Measurements from ENCODE around the gene TRIM29.
"Not testable (repeated sequence)": the region's sequence is repeated elsewhere in the genome, so short reads cannot be mapped to it uniquely, and the experiment has no call there.

TRIM29 gene

DNA sequence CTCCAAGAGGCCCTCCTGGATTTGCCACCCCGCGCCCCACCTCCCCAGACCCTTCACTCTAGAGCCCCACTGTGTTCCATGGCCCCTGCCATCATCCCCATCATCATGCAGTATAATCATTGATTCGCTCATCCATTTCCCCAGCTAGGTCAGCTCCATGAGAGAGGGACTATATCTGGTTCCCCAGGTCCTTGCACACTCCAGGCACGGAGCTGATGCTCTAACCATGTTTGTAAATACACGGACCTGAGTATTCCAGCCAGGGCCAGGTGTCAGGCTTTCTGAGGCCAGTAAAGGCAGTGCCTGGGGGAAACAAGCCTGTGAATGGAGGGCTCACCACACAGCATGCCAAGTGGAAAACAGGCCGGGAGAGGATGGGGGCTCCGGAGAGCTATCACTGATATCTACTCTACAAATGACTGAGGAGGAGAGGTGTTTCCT is 45.8 kb upstream of the TRIM29 start:
- FAIRE-seq, result no peak

DNA sequence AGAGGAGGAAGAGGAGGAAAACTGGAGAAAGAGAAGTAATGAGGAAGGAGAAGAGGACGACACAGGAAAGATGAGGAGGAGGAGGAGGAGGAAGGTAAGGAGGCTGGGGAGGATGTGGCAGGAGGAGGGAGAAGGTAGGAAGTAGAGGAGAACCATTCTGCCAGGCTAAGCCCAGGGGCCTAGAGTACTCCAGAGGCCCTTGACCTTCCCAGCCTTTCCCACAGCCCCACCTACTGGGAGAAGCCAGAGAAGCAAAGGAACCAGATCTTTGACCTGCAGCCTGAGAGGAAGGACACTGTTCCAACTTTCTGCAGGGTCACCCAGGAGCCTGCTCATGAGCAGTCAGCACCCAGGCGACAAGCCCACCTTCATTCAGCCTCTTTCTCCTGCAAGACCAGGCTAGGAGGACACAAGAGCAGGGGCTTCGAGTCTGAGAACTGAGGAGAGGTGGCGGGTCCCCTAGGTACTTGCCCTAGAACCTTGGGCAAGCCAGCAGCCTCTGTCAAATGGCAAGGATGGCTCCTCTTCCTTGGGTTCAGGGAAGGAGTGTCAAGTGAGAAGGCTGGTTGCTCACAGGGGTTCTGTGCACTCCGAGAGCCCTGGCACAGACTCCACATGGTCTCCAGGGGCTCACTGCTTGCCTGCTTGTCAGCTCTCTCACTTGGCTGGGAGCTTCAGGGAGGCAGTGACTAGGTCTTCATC is 45.0 kb upstream of the TRIM29 start:
- TF ChIP-seq, protein P1, sequence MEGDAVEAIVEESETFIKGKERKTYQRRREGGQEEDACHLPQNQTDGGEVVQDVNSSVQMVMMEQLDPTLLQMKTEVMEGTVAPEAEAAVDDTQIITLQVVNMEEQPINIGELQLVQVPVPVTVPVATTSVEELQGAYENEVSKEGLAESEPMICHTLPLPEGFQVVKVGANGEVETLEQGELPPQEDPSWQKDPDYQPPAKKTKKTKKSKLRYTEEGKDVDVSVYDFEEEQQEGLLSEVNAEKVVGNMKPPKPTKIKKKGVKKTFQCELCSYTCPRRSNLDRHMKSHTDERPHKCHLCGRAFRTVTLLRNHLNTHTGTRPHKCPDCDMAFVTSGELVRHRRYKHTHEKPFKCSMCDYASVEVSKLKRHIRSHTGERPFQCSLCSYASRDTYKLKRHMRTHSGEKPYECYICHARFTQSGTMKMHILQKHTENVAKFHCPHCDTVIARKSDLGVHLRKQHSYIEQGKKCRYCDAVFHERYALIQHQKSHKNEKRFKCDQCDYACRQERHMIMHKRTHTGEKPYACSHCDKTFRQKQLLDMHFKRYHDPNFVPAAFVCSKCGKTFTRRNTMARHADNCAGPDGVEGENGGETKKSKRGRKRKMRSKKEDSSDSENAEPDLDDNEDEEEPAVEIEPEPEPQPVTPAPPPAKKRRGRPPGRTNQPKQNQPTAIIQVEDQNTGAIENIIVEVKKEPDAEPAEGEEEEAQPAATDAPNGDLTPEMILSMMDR (IDR thresholded peaks at IDR 0.05; ENCODE audit: insufficient read depth, missing control alignments), result peak; percentile 39
- DNase-seq (ENCODE audit: insufficient read length, low spot score), result peak; percentile 9
- no peak for FAIRE-seq

More for the DNA sequence above, 45.8 kb upstream of the TRIM29 start:
- TF ChIP-seq, protein P1 (IDR thresholded peaks at IDR 0.05; ENCODE audit: insufficient read depth, missing control alignments), result no peak
- DNase-seq (ENCODE audit: insufficient read length, low spot score), result no peak

DNA sequence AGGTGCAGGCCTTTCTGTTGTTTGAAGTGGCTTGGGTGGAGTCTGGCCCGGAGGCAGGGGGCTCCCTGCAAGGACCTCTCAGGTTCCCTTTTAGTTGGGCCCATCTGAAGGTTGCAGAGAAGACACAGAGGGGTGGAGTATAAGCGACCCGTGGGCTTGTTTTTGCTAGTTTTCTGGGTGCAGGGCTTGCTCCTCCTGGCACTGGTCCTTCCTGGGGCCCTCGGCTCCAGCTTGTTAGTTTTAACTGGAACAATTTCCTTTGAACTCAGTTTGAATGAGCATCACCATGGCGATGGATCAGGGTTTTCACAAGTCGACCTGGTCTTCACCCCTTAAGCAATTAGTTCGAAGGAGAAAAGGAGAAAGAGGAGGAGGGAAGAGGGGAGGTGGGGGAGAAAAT is 44.5 kb upstream of the TRIM29 start:
- no peak for DNase-seq (ENCODE audit: insufficient read length, low spot score)
- TF ChIP-seq, protein P1 (IDR thresholded peaks at IDR 0.05; ENCODE audit: insufficient read depth, missing control alignments), result no peak
- FAIRE-seq, result no peak

DNA sequence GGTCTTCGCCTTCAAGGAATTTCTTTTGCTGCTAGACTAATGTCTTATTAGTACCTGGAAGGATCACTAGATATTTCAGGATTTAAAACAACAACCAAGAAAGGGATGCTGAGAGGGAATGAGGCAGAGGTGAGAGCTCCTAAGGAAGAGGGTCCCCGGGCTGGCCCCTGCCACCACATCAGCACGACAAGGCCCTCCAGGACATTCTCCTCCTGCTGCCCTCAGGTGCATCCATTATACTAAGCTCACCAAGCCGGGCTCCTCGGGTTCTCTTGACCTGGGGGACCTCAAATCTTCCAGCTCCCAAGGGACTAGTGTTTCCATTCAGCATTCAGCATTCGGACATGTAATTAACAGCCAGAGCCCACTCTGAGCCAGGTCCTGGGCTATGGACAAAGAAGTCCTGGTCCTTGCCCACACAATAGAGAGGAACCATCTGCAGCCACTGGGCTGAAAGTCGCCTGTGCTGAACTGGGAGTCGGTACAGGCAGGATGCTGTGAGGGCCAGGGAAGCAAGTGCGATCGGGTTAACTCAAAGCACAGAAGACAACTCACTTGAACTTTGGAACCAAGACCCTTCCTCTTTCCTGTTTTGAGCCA is 43.6 kb upstream of the TRIM29 start:
- FAIRE-seq, result no peak
- TF ChIP-seq, protein P1 (IDR thresholded peaks at IDR 0.05; ENCODE audit: insufficient read depth, missing control alignments), result no peak
- no peak for DNase-seq (ENCODE audit: insufficient read length, low spot score)

DNA sequence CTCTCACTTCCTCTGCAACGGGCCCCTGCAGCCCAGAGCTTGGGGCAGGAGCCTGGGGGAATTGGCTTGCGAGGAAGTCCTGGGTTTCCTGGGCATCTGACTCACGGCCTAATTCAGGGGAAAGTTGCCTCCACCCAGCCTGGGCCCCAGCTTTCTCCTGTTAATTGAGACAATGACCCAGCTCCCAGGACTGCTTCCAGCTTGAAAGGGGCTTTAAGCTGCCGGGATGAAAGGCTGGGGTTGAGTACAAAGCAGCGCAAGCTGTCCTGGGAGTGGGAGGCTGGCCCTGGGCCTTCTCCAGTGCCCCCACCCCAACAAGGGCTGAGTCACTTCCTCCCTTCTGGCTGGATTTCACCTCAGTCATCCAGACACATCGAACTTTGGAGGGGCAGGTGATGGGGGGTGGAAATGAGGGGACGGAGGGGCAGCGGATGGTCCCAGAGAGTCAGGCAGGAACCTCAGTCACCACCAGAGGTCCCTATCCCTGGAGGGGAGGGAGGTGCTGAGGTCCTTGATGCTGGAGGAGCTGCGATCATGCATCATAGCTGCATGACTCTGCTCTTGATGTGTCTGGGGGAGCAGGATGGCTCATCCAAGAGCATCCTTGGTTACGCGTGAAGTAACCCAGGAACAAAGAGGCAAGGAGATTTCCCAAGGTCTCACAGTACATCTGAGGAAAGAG is 42.8 kb upstream of the TRIM29 start:
- FAIRE-seq, result no peak
- DNase-seq (ENCODE audit: insufficient read length, low spot score), result no peak
- TF ChIP-seq, protein P1 (IDR thresholded peaks at IDR 0.05; ENCODE audit: insufficient read depth, missing control alignments), result no peak

DNA sequence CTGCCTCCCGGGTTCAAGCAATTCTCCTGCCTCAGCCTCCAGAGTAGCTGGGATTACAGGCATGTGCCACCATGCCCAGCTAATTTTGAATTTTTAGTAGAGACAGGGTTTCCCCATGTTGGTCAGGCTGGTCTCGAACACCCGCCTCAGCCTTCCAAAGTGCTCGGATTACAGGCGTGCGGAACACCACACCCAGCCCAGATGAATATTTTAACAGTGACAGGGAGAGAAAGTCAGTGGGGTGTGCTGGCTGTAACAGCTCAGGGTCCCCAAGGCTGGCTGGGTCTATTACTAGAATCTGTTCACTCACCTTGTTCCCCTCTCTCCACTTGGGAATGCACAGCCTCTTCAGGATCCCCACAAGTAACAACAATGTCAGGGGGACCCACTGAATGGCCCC is 42.1 kb upstream of the TRIM29 start:
- DNase-seq (ENCODE audit: insufficient read length, low spot score); FAIRE-seq: not testable (repeated sequence)

DNA sequence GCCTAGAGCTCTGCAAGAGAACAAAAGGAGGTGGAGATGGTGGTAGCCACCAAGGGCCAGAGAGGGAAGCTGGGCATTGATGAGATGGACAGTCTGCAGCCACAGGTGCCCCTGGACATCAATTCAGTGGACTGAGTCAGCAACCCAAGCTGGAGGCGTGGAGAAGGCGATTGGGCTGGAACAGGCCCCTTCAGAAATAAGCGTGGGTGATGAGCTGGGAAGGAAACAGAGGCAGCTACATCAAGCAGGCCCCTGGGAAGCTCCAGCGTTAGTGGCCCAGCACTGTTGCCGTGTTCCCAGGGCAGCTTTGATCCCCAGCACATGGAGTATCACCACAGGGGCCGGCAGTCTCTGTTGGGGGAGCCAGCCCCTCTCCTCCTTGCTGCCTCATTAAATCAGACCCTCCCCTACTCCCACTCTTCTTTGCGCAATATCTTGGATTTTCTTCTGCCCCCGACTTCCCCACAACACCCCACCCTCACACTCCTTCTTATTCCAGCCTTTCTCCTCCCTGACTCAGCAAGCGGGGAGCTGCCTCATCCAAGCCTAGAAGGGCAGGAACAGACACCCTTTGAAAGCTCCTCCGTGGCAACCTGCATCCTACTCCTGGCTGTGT is 41.3 kb upstream of the TRIM29 start:
- DNase-seq (ENCODE audit: insufficient read length, low spot score), result no peak
- no peak for FAIRE-seq
- TF ChIP-seq, protein P1 (IDR thresholded peaks at IDR 0.05; ENCODE audit: insufficient read depth, missing control alignments), result no peak

All from D721Med (cell line).